ENCODE data around the gene KIF5A. TPM values are rescaled to one million over a fixed set of nuclear protein-coding genes. Genes with fewer than 3 reads are reported as not detected.

The KIF5A gene
- total and polyA plus RNA-seq, 2 donors (not counting 1 experiment from before 2014, with no cell fraction given), result 0.09 to 0.67 TPM

- CTCF ChIA-PET, result interaction anchor here (0.7 to 1.6 kb wide), 9 partner anchors 13 to 233 kb away, joined by 3 to 5 read pairs (median 3); partner anchors contain the start of gene GLI1
- Histone ChIP-seq H3K79me2 (ENCODE audit: control insufficient read depth, insufficient read depth, low read length) (peaks cover 22% of the 10 kb centered on the region), H3K36me3 (replicated peaks in 1 of 2; ENCODE audit: control extremely low read depth in 1 of 2, control insufficient read depth in 1 of 2, extremely low read depth in 1 of 2, insufficient read depth in 2 of 2, low read length in 1 of 2) (peaks cover 2 to 34% of the 10 kb centered on the region in 2 experiments), H3K4me3 (ENCODE audit: control extremely low read depth in 1 of 5, extremely low read depth in 1 of 5, insufficient read depth in 1 of 5, low read depth in 2 of 5, low read length in 4 of 5) (peak overlapping the region; percentile 72 to 89 (median 81)), H4K20me1 (ENCODE audit: control insufficient read depth, insufficient read depth, low read length, poor library complexity, severe bottlenecking) (peaks cover 27% of the 10 kb centered on the region), H3K27me3 (replicated peaks in 1 of 4; ENCODE audit: control extremely low read depth in 1 of 4, control insufficient read depth in 3 of 4, insufficient read depth in 4 of 4, low read length in 3 of 4) (no peaks in the 10 kb centered on the region), H3K9me3 (ENCODE audit: control extremely low read depth in 1 of 3, control insufficient read depth in 2 of 3, insufficient read depth in 1 of 3, low read length in 2 of 3) (no peaks in the 10 kb centered on the region), H3K27ac (ENCODE audit: low read length in 2 of 2) (peak overlapping the region; percentile 78 to 87), H3K4me1 (ENCODE audit: control insufficient read depth in 2 of 2, insufficient read depth in 2 of 2, low read length in 2 of 2) (peaks cover 35 to 43% of the 10 kb centered on the region in 2 donors), H3K4me2 (replicated peaks; ENCODE audit: low read depth, low read length, poor library complexity, severe bottlenecking) (peak overlapping the region; percentile 96), H2AFZ (ENCODE audit: insufficient read depth, low read depth, low read length, poor library complexity, severe bottlenecking) (no peak overlapping the region), H3K9ac (ENCODE audit: low read length) (peak overlapping the region; percentile 87)
- POLR2A ChIA-PET, result interaction anchor here (0.6 to 2.4 kb wide), 9 partner anchors 8 to 1303 kb away, joined by 3 to 13 read pairs (median 3); partner anchors contain the start of genes DCTN2 and RNF41
- 81% methylated on average over 11 of the region's 14 CpGs for WGBS (ENCODE audit: insufficient coverage)
- DNase-seq (peak; percentile 49), ATAC-seq (ENCODE audit: low read depth) (no peak)
- intact Hi-C loops (cut with micrococcal nuclease), result loop anchor here (2.0 to 10.0 kb wide), 8 partner anchors 45 to 1405 kb away; partner anchors contain the start of genes ARHGAP9, BAZ2A, CNPY2 and NAB2
- no peak for TF ChIP-seq EZH2 (IDR thresholded peaks at IDR 0.05; ENCODE audit: borderline replicate concordance, insufficient read depth, low read depth, low read length, poor library complexity, severe bottlenecking)
- Mint-ChIP-seq H3K27ac (peak overlapping the region; percentile 95), H3K9me3 (ENCODE audit: insufficient read depth) (no peaks in the 10 kb centered on the region), H3K27me3 (no peaks in the 10 kb centered on the region), H3K4me3 (peak overlapping the region; percentile 92), H3K4me1 (peaks cover 50% of the 10 kb centered on the region)
These were observed 25.9 kb upstream of the KIF5A start for GRCh38 chr12:57523706-57524614.

- Mint-ChIP-seq H3K9me3 (ENCODE audit: insufficient read depth) (no peaks in the 10 kb centered on the region), H3K27ac (peak overlapping the region; percentile 95), H3K4me1 (peaks cover 44% of the 10 kb centered on the region), H3K27me3 (no peaks in the 10 kb centered on the region), H3K4me3 (peak overlapping the region; percentile 92)
- H3K9me3 ChIP-seq (ENCODE audit: control extremely low read depth in 1 of 3, control insufficient read depth in 2 of 3, insufficient read depth in 1 of 3, low read length in 2 of 3), result no peaks in the 10 kb centered on the region
- H3K79me2 ChIP-seq (ENCODE audit: control insufficient read depth, insufficient read depth, low read length), result peaks cover 12% of the 10 kb centered on the region
- TF ChIP-seq EZH2 (IDR thresholded peaks at IDR 0.05; ENCODE audit: borderline replicate concordance, insufficient read depth, low read depth, low read length, poor library complexity, severe bottlenecking), result no peak
- TF ChIP-seq CTCF (IDR thresholded peaks at IDR 0.05), result no peak
- no peaks in the 10 kb centered on the region for H3K27me3 ChIP-seq (replicated peaks in 1 of 4; ENCODE audit: control extremely low read depth in 1 of 4, control insufficient read depth in 3 of 4, insufficient read depth in 4 of 4, low read length in 3 of 4)
- 94% methylated on average over 9 of the region's 11 CpGs for WGBS (ENCODE audit: insufficient coverage)
- H3K9ac ChIP-seq (ENCODE audit: low read length), result no peak overlapping the region
- no peak for ATAC-seq (ENCODE audit: low read depth)
- H3K4me3 ChIP-seq (ENCODE audit: control extremely low read depth in 1 of 5, extremely low read depth in 1 of 5, insufficient read depth in 1 of 5, low read depth in 2 of 5, low read length in 4 of 5), result no peak overlapping the region
- CTCF ChIA-PET, result interaction anchor here (0.9 to 1.6 kb wide), 6 partner anchors 12 to 232 kb away, joined by 3 to 5 read pairs (median 4); no protein-coding TSS in a partner anchor
- H3K4me2 ChIP-seq (replicated peaks; ENCODE audit: low read depth, low read length, poor library complexity, severe bottlenecking), result peak overlapping the region; percentile 96
- DNase-seq, result no peak
- intact Hi-C loops (cut with micrococcal nuclease), result loop anchor here (5.0 to 10.0 kb wide), 4 partner anchors 97 to 1208 kb away; partner anchors contain the start of genes BAZ2A, CNPY2 and NAB2
- peaks cover 28 to 32% of the 10 kb centered on the region in 2 donors for H3K4me1 ChIP-seq (ENCODE audit: control insufficient read depth in 2 of 2, insufficient read depth in 2 of 2, low read length in 2 of 2)
- H3K27ac ChIP-seq (ENCODE audit: low read length in 2 of 2), result peak overlapping the region in 1 of 2 donors; percentile 87
- no peak overlapping the region for H2AFZ ChIP-seq (ENCODE audit: insufficient read depth, low read depth, low read length, poor library complexity, severe bottlenecking)
- POLR2A ChIA-PET, result interaction anchor here (0.6 to 2.4 kb wide), 2 partner anchors 22 kb away, joined by 4 to 10 read pairs; partner anchors contain the start of gene DCTN2
- peaks cover 6 to 44% of the 10 kb centered on the region in 2 experiments for H3K36me3 ChIP-seq (replicated peaks in 1 of 2; ENCODE audit: control extremely low read depth in 1 of 2, control insufficient read depth in 1 of 2, extremely low read depth in 1 of 2, insufficient read depth in 2 of 2, low read length in 1 of 2)
- H4K20me1 ChIP-seq (ENCODE audit: control insufficient read depth, insufficient read depth, low read length, poor library complexity, severe bottlenecking), result peaks cover 17% of the 10 kb centered on the region
These were observed 24.8 kb upstream of the KIF5A start for GRCh38 chr12:57524814-57525614.
